GM19193 (cell line): ENCODE results near the gene BMAL2.

Experiments
- POLR2A ChIP-seq: IDR thresholded peaks from 4 replicates; pipeline ENCODE4 v1.6.1; 2011; ENCODE audit not compliant: insufficient read depth, insufficient read length; ENCODE audit errors: extremely low read depth

BMAL2 gene

GRCh38 chr12:27335364-27336281, 3.0 kb downstream of the BMAL2 start:
- TF ChIP-seq POLR2A, result no peak

DNA sequence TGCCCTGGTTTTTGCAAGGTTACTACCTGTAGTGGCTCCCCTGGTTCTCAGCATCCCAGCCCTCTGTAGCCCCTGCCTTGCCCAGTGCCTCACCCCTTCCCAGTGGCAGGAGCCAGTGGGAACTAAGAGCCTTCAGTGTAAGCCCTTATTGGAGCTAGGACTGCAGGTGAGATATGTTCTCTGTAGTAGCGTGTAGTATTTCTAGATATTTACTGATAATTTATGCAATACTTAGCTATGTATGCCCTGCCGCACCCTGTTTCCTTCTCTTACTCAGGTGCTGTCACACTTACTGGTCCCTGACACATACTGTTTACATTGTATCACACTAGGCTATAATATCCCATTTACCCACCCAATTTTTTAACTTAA, 3.6 kb downstream of the BMAL2 start:
- TF ChIP-seq POLR2A, result no peak

DNA sequence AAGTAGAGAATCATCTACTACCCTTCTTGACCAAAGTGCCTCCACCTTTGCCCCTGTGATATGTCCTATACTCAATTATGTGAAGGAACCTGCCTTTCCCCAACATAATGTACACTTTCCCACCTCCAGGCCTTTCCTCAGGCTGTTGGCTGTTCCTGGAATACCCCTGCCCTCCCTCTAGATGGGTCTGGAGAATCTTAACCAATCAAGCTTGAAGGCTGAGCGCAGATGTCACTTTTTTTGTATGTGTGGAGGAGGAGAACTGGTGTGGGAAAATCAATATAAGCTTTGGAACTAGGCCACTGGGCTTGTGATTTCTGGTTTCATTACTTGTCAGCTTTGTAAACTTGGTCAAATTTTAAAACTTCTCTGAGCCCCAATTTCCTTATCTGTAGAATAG, 4.7 kb downstream of the BMAL2 start:
- TF ChIP-seq POLR2A, result no peak

DNA sequence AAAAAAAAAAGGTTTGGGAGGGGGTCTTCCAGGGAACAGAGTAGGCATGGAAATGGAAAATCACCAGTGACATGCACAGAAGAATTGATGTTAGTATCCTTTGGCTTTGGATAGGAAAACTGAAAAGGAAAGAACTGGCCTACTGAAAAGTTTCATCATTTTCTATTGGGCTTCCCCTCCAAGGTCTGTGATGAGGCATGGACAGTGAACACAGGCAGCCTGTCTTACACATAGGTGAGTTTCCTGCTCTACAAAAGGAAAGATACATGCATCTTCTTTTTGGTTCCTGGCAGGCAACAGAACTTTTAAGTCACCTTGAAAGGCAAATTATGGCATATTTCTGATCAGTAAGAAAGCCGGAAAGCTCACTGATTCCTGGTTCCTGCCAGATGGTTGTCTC, 5.8 kb downstream of the BMAL2 start:
- TF ChIP-seq POLR2A, result no peak

DNA sequence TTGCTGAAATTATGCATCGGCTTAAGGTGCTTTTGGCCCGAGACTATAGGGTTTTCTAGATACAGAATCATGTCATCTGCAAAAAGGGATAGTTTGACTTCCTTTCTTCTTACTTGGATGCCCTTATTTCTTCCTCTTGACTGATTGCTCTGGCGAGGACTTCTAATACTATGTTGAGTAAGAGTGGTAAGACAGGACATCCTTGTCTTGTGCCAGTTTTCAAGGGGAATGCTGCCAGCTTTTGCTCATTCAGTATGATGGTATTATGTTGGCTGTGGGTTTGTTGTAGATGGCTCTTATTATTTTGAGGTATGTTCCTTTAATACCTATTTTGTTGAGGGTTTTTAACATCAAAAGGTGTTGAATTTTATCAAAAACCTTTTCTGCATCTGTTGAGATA, 8.3 kb downstream of the BMAL2 start:
- no peak for TF ChIP-seq POLR2A

DNA sequence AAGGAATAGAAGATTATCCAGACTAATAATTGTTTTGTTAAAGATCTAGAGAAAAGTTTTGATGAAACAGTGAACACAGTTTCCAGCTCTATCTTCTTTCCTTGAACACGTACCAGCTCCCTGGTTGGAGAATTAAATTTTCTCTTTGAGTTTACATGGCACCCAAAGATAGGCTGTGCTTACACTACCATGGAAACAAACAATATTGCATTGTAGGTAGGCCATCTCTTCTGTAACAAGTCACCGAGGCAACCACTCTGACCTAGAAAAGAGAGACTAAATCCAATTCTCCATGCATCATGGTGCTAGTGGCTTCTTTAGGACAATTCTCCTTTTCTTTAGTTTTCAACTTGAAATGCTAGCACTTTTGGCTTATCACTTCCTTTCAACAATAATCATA, 9.9 kb downstream of the BMAL2 start:
- TF ChIP-seq POLR2A, result no peak

DNA sequence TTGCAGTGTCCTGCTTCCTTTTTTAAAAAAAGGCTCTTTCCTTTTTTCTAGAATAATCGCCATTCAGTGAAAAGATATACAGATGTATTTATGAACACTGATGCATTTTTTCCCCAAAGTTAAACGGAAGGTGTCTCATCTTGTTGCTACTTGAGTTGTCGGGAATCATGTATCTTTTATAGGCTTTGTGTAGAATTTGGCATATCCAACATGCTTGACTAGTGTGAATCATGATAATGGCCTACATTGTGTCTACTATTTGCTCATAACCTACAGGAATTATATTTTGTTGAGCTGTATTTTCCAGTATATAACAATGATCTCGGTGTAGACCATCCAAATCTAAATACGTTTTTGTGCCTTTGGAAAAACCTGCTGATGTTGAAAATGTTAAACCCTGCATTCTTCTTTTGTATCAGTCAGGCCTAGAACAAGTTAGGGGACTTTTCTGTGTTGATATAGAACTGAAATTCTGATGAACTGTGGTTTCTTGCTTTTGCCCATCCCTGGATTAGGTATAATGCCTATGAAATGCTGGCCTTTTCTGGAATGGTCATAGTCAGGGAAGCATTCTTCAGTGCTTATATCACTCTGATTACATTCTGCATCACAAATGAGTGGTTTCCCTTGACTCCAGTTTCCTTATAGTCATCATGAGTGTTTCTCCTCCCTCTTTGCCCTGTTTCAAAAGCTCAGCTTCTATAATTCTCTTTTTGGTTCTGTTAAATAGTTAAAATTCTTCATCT, 10.8 kb downstream of the BMAL2 start:
- no peak for TF ChIP-seq POLR2A

DNA sequence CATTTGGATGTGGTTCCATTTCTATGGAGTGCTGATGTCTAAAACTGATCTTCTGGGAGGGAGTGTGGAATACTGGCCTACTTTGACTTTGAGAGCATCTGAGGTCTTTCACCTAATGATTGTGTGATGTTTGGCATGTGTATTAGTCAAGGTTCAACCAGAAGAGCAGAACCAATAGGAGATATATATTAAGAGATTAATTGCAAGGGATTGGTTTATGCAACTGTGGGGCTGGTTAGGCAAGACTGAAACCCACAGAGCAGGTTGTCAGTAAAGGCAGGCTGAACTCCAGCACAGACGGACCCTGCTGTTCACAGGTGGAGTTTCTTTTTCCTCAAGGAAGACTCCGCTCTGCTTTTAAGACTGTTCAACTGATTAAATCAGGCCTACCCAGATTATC, 11.6 kb downstream of the BMAL2 start:
- TF ChIP-seq POLR2A, result no peak

DNA sequence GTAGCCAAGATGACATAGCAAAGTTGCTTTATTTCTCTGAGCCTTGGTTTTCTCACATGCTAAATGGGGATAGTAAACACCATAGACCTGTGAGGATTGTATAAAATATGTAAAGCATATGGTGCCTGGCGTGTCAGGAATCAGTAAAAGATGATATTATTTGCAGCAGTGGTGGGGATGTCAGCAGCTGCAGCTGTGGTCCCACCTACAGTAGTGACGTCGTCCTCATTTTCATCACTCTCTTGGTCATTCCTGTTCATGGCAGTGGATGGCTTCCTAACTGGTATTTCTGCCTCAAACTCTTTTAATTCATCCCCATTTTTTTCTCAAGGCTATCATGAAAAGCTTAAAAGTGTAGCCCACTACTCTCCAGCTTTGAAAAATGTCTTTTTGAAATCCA, 12.1 kb downstream of the BMAL2 start:
- TF ChIP-seq POLR2A, result no peak

- TF ChIP-seq POLR2A, result no peak
Observed at GRCh38 chr12:27345376-27345775, 12.7 kb downstream of the BMAL2 start.

GRCh38 chr12:27347779-27348178, 15.1 kb downstream of the BMAL2 start:
- TF ChIP-seq POLR2A, result no peak

DNA sequence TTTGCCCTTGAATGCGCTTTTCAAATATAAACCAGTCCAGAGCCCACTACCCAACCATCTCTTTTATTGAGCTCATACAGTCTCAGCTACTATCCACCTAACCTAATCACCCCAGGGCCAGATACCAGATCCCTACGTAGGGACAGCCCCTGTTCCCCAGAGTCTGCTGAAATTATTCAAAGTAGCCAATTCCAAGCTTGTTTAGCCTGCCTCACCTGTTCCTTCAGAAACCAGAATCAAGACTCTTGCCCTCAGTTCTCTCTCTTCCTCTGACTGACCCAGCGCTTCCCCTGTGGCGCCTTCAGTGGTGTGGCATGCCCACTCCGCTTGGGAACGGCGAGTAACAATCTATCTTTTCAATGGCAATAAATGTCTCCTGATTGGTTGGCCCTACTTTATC, 18.8 kb downstream of the BMAL2 start:
- no peak for TF ChIP-seq POLR2A

DNA sequence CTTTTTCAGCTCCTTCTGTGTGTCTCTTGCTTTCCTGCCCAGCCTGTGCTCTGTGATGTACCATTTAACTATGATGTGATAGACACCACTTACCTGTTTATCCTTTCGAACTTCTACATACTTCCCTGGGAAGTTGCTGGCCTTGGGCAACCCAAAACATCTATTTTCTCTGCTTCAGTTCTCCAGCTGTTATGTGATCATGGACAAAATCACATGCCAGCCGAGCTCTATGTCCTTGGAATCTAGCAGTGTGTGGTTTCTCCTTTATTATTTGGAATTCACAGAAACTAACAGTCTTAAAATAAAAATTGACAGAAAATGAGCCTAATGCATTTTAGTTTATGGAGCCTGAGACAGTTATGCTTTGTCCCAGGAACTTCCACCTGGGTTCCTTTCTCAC, 22.9 kb downstream of the BMAL2 start:
- no peak for TF ChIP-seq POLR2A

- no peak for TF ChIP-seq POLR2A
Observed at GRCh38 chr12:27355979-27356378, 23.3 kb downstream of the BMAL2 start.

- TF ChIP-seq POLR2A, result no peak
Observed at GRCh38 chr12:27359578-27360340, 27.1 kb downstream of the BMAL2 start.
